Kidney glomerular epithelial cell (primary cell): ENCODE data around the gene DNAH5.

Experiments used
- DNase-seq: peaks from one replicate; lab custom pipeline; 2025; lab: John Stamatoyannopoulos, UW

The DNAH5 gene

DNA sequence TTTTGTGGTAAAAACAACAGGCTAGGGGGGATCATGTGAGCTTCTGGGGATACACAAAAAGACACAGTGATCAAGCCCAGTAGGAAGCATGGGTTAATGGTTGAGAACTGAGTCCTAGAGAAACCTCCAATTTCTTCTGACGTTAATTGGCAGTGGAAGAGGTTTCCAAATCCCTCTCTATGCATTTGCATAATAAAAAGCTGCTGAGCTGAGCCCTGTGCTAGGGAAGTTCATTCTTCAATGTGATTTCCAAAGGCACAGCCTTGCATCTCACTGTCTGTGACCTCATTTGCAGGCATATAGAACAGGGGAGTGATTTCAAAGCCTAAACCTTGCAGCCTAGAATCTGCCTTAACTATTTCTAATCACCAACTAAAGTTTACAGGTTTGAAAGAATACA, 812 bp downstream of the DNAH5 start:
- DNase-seq = no peak

DNA sequence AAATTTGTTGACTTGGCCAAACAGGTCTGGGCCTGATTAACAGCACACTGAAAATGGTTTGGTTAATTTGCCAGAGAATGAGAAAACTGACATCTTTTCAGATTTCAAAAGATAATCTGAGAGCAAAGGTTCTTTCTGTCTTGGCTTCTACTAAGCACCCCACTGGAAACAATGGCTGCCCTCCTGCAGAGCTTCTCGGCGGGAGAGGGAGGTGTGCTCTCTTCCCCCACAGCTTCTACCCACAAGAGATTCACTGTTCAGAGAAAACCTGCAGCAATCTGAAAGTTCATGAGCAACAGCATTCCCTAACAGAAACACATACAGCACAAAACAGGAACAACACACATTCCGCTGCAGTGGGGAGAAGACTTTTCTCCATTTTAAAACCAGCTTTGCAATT, 3.0 kb downstream of the DNAH5 start:
- no peak for DNase-seq

DNA sequence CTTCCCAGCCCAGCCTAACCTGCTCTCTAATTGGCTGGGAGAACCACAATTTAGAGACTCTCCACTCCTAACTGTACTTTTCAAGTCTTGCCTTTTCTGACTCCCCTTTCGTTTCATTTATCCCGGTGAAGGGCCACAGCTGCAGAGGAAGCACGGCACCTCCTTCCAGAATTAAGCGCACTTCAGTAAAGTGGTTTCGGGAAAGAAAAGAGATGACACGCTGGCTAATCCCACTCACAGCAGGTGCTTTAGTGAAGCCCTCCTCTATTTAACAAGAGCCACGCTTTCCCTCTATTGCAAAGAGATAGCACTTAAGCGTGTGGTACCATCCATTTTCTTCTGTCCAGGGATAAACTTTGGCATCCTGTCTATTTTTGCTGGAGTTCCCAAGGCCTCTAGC, 4.8 kb downstream of the DNAH5 start:
- DNase-seq = no peak

DNA sequence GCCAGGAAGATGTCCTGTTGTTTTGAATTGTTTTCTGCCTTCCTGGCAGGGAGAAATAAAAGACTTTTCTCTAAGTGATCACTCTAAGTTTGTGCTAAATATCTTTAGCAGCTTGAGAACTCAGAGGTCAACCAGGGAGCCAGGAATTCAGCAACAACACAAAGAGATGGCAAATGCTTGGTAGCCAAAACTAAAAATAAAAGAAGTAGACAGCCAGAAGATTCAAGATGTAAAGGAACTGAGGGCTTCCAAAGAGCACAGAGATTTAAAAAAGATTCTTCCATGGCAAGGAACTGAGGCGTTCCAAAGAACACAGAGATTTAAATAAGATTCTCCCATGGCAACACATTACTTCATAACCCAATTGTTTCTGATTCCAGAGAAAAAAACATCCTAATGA, 9.6 kb downstream of the DNAH5 start:
- no peak for DNase-seq

DNA sequence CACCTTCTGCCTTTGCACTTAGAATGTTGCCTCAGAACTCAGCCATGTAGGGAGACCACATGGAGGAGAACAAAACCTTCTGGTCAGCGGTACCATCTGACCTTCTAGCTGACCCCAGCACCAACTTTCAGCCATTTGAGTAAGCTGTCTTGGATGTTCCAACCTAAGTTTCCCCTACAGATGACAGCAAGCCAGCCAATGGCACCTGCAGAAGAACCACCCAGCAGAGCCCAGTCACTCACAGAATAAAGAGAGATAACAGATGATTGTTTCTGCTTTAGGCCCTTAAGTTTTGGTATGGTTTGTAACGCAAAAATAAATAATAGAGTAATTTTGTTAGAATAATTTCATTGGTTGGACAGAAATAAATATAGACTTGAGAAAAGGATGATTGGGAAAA, 10.4 kb downstream of the DNAH5 start:
- DNase-seq = no peak

DNA sequence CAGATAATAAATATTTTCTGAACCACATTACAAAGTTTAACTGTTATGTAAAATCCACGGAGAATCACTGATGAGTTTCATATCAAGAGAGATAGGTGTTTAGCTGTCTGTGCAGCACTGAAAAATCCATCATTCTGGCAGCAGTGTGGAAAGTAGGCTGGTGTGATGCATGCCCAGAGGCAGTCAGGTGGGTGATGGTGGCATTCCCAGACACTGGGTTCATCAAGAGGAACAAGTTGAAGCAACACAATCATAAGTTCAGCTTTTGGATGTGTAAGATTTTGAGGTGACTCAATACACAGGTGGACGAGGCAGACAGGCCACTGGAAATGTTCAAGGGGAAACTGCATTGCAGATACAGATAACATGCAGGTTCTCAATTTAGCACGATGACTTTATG, 11.9 kb downstream of the DNAH5 start:
- peak; percentile 49 for DNase-seq

DNA sequence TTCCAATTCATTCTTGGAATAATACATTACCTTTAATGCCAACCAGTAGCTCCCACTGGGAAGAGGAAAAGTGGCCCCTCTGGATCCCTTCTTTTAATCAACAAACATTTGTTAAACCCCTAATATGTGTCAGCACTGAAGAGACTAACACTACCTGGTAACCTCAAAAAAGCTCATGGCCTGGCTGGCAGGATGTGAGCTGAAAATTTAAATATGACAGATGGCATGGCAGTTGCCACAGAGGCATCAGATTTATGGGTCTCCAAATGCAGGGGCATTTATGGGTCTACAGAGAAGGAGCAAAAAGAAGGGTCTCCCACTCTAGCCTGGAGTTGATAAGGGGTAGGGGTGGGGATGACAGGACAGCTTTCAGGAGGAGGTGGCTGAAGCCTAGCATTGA, 12.5 kb downstream of the DNAH5 start:
- no peak for DNase-seq

DNA sequence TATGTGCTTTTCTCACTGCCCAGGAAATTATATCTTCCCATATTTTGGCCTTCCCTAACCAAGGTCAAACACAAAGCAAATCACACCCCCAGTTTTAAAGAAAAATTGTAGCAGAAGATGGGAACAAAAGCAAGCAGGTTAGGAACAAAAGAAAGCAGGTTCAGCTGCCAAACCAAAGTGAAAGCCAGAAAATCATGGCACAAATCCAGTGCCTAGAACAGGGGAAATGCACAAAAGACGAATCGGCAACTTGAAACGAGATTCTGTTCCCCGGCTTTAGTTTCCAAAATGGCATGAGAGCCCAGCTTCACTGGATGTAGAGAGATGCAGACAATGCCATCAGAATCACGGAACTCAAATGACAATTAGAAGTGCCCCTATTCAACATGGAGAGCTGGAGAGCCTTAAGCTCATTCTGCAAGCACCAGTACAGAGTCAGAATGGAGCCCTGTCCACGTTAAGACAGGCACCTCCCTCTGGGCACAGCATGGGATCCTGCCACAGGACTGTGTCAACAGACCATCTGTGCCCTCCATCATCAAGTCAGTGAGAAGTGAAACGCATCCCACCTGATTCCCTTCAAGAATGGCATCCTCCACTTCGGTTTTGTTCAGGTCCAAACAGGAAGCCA, 13.8 kb downstream of the DNAH5 start:
- DNase-seq = no peak

DNA sequence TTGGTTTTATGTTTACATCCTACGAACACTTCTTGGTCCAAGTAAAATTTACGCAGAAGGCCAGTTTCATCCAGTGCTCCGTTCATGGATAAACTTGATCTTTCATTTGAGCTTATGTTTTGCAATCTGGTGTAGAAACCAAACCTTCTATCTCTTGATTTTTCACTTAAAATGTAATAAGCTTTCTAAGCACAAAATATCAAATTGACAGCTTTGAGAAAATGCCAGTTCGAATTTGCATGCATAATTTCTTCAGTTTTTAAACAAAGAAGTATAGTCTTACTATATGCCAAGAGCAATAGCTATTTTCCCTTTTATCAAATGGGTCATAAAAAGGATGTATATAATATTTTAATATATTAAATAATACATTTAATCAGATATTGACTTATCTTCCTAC, 17.8 kb downstream of the DNAH5 start:
- no peak for DNase-seq

DNA sequence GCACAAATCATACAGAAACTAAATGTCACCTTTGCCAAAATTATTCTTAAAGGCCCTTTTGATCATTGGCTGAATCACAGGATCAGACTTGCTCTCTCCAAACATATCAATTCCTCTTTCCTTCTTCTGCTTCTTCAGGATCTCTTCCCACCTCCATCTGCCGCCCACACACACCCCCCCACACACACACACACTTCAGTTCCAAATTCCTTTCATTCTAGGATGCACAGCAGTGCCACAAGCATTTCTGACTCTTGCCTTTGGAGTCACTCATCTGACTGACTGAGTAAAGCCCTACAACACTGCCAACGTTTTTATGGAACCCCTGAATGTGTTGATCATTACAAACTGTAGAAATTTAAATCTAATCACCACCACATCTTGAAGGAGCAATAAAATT, 22.9 kb downstream of the DNAH5 start:
- DNase-seq = peak; percentile 59

DNA sequence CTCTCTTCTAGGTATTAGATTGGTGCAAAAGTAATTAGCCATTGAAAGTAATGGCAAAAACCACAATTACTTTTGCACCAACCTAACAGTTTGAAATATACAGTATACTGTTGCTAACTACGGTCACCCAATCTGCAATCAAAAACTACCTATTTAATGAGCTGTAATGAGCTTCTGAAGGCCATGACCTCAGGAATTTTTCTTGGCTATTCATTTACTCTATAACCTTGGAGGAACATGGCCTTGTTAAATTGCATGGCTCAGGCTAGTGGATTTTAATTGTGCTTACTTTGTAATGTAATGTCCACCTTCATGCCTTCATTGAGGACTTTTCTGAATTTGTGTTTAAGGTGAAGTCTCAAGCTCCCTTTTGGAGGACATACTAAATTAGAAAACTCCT, 24.7 kb downstream of the DNAH5 start:
- DNase-seq = no peak

DNA sequence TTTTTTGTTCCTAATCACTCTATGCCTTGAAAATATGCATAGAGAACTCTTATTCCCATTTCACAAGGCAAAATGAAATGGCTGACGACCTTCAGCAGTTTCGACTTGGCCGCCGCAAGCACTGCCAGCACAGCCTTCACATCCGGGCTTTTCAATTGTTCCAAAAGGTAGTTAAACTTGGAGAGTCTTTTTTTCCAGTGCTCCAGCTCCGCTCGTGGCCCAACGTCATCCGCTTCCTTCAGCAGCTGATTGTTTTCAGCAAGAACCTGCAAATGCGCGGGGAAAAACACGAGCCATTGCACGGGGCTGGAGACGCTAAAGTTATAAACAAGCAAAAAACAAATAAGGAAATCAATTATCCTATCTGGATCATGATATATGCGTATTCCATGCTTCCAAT, 25.4 kb downstream of the DNAH5 start:
- no peak for DNase-seq

DNA sequence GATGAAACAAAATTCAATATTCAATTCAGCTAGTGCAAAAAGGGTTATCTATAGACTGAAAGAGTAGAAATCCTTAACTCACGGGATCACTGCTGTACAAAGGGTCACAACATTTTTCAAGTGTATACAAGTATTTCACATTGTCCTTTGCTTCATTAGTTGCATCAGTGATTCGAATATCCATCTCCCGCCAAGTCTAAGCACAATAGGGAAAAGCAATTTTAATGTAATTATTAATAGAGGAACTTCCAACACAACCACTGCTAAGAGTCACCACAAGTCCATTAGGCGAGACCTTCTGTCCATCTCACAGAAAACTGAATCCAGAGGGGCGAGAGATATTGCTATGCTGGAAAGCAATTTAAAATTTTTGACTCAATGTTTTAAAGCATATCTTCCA, 27.4 kb downstream of the DNAH5 start:
- DNase-seq = no peak

DNA sequence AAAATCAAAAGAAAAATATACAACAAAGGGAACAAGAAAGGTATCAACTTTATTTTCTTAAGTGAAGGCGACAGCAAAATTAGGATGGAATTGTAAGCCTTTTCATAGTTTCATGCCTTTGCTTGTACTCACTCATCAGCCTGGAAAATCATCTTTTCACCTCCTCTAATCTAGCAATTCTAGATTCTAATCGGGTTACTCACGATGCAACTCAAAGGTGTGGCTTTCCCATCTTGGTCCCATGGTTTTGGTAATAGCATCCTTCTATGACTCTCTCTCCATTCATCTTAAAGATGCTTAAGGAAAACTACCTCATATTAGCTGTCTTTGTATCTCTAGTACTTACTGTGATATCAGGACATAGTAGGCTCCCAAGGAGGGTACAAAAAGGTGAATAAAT, 30.5 kb downstream of the DNAH5 start:
- DNase-seq = no peak

DNA sequence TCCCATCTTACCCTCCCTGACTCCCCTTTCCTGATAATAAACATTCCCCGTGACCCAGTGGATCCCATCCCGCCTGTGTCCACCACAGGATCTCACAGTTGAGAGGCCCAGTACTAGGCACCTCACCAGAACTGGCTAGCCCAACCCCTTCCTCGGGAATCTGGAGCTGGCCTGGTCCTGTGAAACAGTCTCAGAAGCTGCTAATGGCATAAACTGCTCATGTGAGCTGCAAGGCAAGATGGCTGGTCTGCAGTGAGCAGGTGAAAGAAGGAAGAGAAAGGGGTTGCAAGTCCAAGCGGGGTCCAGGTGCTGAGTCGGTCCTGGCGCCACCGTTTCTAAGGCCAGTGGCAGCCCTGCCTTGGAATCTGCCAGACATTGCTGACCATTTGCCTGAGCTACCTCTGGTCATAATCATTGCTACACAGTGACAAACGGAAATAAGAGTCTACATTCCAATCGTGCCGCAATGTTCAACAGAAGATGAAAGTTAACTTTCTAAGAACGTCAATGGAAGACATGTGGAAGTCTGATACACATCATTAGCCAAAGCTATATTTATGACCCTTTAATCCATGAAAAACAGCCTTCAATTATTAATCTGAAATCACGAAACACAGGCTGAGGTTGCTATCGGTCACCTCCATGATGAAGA, 33.7 kb downstream of the DNAH5 start:
- no peak for DNase-seq

DNA sequence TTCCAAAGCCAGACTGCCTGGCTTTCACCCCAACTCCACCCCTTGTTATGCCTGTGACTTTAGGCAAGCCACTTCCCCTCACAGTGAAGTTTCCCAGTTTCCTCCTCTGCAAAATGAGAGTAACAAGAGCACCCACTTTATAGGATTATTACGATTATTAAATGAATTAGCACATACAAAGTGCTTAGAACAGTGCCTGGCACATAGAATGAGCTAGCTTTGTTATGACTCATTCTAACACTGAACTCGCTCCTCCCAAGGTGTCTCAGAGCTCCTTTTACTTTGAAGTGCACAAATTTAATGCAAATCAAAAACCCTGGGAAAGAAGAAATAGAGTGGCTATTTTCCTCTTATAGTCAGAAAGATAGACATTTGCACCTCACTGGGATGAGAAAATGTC, 34.3 kb downstream of the DNAH5 start:
- no peak for DNase-seq

DNA sequence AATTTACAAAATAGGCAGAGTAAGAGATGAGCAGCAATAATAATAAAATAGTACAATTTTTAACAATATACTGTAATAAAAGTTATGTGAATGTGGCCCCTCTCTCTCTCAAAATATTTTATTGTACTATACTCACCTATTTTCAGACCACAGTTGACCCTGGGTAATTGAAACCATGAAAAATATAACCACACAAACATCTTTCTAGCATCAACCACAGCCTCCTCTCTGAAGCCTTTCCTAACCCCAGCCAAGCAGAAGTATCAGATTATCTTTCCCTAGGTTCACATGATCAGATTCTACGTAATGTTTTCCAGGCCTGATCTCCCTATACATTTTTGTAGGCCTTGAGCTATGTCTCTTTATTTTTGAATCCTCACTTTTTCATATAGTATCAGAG, 35.2 kb downstream of the DNAH5 start:
- no peak for DNase-seq

DNA sequence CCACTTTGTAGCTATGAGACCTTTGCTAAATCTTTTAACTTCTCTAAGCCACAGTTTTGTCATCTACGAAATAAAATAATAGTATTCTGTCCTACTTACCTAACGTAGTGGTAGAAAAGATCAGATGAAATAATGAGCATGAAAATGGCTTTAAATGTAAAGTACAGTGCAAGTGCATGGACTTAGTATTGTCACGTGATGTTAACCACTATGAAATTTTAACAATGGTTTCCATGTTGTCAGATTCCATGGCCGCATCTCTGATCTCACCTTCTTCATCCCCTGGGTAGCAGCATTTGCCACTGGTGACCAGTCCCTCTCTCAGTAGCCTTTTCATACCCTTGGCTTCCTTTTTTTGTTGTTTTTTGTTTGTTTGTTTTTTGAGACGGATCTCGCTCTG, 45.9 kb downstream of the DNAH5 start:
- DNase-seq = no peak

DNA sequence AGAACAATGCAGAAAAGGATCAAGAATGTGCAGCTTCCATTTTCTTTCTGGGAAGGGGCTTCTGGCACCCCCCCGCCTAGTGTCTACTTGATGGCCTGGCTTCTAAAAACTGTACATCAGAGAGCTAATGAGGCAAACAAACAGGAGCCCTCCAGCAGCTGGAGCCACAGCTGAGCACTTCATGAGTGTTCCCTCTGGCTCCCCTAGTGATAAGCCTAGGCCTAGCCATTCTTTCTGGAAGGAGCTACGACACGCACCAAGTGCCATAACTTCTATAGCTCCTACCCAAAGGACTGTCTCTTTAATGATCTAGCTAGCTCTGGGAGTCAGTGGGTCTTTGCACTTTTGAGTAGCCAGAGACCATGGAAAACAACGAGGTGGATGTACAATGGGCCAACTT, 66.1 kb downstream of the DNAH5 start:
- DNase-seq = no peak

DNA sequence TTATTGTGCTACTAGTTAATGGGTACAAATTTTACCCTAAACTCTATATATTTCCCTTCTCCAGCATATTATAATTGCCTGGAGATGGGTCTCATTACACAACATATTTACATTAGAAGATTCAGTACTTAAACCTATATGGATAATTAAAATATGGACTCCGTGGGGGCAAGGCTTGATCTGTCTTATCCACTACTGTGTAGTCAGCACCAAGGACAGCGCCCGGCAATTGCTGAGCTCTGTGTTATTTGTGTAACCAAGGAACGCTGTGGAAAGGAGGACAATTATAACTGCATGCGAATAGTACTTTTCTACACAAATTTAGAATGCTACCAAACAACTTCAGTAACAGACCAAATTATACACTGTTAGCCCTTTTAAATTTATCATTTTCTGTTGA, 77.7 kb downstream of the DNAH5 start:
- peak; percentile 67 for DNase-seq

DNA sequence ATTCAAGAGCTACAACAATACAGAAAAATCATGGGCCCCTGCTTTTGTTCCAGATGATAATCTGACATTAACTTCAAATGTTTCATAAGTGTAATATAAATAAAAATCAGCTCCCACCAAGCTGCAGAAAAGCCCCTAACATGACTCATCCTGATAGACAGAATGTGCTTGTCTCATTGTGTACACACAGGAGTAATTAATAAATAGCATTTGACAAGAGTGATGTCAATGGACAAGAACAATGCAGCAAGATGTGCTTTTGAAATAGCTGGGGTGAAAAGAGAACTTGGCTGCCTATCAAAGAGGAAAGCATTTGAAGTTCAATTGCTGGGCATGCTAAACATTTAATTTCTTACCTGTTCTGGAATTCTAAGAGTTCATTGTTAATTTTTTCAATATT, 79.2 kb downstream of the DNAH5 start:
- DNase-seq = peak; percentile 29

DNA sequence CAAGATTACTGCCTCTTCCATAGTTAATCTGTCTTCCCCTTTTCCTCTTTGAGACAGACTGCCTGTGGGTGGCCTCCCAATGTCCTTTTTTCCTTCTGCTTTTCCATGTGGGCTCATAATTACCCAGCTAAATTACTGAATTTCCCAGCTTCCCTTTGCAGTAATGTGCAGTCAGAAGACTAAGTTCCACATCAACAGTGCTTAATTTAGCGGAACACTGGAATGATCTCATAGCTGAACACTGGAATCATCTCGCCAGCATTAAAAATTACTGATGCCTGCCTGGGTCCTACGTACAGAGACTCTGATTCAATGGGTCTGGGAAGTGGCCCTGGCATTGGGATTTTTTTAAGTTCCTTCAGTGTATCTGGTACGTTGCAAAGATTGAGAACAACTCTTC, 84.3 kb downstream of the DNAH5 start:
- peak; percentile 86 for DNase-seq

DNA sequence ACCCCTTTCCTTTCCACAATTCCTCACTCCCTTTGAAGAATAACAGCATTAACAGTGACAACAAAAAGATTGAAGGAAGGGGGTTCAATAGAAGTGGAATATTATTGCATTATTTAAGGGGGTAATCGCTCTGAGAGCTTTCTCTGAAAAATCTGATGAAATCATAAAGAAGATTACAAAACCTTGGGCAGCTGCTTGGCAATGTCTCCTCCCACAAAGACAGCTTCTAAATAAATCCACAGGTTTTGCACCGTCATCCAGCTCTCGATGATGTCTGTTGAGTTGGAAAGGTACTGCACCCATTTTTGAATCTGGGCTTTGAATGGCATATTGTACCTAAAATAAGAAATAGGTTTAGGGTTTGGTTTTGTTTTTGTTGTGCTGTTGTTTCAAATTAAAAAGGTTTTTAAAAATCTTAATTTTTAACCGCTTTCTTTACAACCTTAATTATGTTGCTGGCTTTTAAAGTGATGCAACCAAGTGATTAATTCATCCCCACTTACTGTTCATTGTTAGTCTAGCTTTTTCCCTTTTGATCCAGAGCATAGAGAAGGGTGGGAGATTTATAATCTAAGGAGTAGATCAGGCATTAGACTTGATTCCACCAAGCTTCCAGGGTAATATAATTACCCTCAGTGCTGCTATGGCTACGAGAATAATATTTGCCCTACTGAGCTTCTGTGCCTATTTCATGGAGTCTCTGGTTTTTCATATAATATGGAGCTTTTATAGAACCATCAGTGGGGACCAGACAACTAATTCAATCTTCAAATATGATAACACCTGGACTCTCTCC, 85.0 kb downstream of the DNAH5 start:
- DNase-seq = peak; percentile 39
